IPS DF 6.9 (cell line): ENCODE results near the gene RALGAPA1.

Experiments
- DNase-seq: peaks from one replicate; pipeline ENCODE4 v3.0.0-alpha.2; 2013; ENCODE audit warnings: low read depth, low spot score
- H3K27ac ChIP-seq: one replicate; pipeline ENCODE4 v1.5.1; 2013; ENCODE audit warnings: low read length, control low read depth
- H3K27me3 ChIP-seq: 2 replicates; pipeline ENCODE4 v1.6.1; 2013; ENCODE audit warnings: mild to moderate bottlenecking, low read length; ENCODE audit not compliant: control insufficient read depth, insufficient read depth
- H3K36me3 ChIP-seq: 2 replicates; pipeline ENCODE4 v1.6.1; 2013; ENCODE audit warnings: low read length; ENCODE audit not compliant: control insufficient read depth, insufficient read depth
- H3K4me1 ChIP-seq: 2 replicates; pipeline ENCODE4 v1.6.1; 2013; ENCODE audit warnings: low read length; ENCODE audit not compliant: control insufficient read depth, insufficient read depth
- H3K4me3 ChIP-seq: 2 replicates; pipeline ENCODE4 v1.5.1; 2013; ENCODE audit warnings: mild to moderate bottlenecking, low read length
- H3K9me3 ChIP-seq: 2 replicates; pipeline ENCODE4 v1.6.1; 2013; ENCODE audit warnings: low read length, inconsistent platforms; ENCODE audit not compliant: control insufficient read depth, insufficient read depth
- WGBS: extraction: QIAGEN DNeasy Blood & Tissue Kit; methylation state at CpG from one replicate; pipeline ENCODE4 v1.1.7; 2013; ENCODE audit warnings: mixed read lengths, missing lambda C conversion rate; ENCODE audit not compliant: insufficient read length, insufficient coverage; 5-methylcytosine and 5-hydroxymethylcytosine counted together

The RALGAPA1 gene

DNA sequence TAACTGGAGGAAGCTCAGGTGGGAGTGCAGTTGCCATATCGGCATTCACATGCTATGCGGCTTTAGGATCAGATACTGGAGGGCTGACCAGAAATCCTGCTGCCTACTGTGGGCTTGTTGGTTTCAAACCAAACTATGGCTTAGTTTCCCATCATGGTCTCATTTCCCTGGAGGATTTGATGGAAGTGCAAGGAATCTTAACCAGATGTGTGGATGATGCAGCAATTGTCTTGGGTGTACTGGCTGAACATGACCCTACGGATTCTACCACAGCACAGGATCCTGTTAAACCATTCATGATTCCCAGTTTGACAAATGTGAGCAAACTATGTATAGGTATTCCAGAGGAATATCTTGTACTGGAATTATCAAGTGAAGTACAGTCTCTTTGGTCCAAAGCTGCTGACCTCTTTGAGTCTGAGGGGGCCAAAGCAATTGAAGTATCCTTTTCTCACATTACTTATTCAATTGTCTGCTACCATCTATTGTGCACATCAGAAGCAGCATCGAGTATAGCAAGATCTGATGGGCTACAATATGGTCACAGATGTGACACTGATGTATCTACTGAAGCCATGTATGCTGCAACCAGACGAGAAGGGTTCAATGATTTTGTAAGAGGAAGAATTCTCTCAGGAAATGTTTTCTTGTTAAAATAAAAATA lies 42.9 kb downstream of the RALGAPA1 start:
- Histone ChIP-seq H3K36me3 (no peaks in the 10 kb centered on the region), H3K9me3 (no peaks in the 10 kb centered on the region)

DNA sequence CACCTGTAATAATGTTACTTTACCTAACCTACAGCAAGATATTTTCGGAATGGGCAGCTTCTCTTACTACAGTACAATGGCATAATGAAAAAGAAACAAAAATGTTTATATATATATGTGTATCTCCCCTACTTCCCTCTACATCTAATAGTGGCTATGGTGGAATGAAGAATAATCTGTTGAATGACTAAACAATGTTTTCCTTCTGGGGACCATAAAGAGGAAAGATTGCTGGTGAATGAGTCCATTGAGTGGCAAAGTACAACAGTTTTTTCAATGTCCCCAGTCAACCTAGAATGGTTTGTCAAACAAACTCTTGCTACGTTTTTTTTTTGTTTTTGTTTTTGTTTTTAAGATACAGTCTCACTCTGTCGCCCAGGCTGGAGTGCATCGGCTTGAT lies 47.2 kb downstream of the RALGAPA1 start:
- no peak overlapping the region for H3K27ac ChIP-seq
- no CpG with 5 or more reads among the region's 4 CpGs for WGBS
- no peaks in the 10 kb centered on the region for H3K27me3 ChIP-seq
- H3K4me3 ChIP-seq, result no peak overlapping the region
- no peaks in the 10 kb centered on the region for H3K9me3 ChIP-seq
- no peaks in the 10 kb centered on the region for H3K4me1 ChIP-seq
- no peaks in the 10 kb centered on the region for H3K36me3 ChIP-seq
- DNase-seq, result no peak

More for the DNA sequence above, 42.9 kb downstream of the RALGAPA1 start:
- no peaks in the 10 kb centered on the region for H3K27me3 ChIP-seq
- no peak for DNase-seq
- H3K27ac ChIP-seq, result no peak overlapping the region
- WGBS, result no CpG with 5 or more reads among the region's 5 CpGs
- no peaks in the 10 kb centered on the region for H3K4me1 ChIP-seq
- H3K4me3 ChIP-seq, result no peak overlapping the region

DNA sequence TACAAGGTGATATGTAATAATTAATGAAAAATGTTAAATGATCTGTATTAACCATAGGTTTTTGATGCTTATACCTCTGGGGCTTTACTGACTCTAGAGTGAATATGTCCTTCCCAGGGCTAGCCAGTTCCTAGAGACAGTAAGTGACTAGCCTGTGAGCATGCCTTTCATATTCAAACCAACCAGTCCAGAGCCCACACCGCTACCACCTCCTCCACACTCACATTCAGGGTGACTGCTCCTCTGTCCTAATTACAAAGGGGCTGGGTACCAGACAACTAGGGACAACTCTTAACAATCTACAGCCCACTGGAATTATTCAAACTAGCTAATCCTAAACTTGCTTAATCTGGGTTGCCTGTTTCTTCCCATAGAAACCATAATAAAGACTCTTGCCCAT lies 49.0 kb downstream of the RALGAPA1 start:
- H3K4me1 ChIP-seq, result no peaks in the 10 kb centered on the region
- no peaks in the 10 kb centered on the region for H3K36me3 ChIP-seq
- H3K27ac ChIP-seq, result no peak overlapping the region
- DNase-seq, result no peak
- WGBS, result no CpG with 5 or more reads among the region's 1 CpG
- no peaks in the 10 kb centered on the region for H3K27me3 ChIP-seq
- H3K4me3 ChIP-seq, result no peak overlapping the region
- H3K9me3 ChIP-seq, result no peaks in the 10 kb centered on the region

DNA sequence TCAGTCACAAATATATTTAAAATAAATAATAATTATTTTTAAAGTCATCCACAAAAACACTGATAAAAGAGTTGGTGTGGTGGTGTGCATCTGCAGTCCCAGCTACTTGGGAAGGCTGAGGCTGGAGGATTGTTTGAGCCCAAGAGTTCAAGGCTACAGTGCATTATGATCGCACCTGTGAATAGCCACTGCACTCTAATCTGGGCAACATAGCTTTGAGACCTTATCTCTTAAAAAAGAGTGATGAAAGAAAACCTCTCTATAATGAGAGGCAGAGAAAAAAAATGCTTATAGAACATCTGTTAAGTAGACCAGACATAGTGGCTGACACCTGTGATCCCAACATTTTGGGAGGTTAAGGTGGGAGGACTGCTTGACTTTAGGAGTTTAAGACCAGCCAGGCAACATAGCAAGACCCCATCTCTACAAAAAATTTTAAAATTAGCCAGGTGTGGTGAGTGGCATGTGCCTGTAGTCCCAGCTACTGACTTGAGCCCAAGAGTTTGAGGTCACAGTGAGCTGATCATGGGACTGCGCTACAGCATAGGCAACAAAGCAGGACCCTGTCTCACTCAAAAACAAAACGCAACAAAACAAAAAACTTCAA lies 50.5 kb downstream of the RALGAPA1 start:
- WGBS, result no CpG with 5 or more reads among the region's 3 CpGs
- Histone ChIP-seq H3K4me3 (no peak overlapping the region), H3K9me3 (no peaks in the 10 kb centered on the region), H3K27me3 (no peaks in the 10 kb centered on the region), H3K4me1 (no peaks in the 10 kb centered on the region), H3K27ac (no peak overlapping the region), H3K36me3 (no peaks in the 10 kb centered on the region)
- no peak for DNase-seq

DNA sequence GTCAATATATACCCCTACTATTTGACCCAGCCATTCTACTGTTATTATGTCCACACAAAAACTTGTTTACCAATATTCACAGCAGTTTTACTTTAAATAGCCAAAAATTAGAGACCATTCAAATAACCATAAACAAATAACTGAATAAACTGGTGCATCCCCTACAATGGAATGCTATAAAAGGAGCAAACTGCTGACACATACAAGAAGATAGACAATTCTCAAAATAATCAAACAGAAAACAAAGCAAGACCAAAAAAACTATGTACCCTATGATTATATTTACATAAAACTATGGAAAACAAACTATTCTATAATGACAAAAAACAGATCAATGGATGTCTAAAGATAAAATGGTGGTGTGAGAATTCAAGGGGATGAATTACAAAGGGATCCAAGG lies 54.4 kb downstream of the RALGAPA1 start:
- Histone ChIP-seq H3K36me3 (no peaks in the 10 kb centered on the region), H3K27ac (no peak overlapping the region), H3K9me3 (no peaks in the 10 kb centered on the region), H3K4me1 (no peaks in the 10 kb centered on the region; the same call in 1 of the 2 replicates), H3K4me3 (no peak overlapping the region), H3K27me3 (no peaks in the 10 kb centered on the region)
- no peak for DNase-seq

DNA sequence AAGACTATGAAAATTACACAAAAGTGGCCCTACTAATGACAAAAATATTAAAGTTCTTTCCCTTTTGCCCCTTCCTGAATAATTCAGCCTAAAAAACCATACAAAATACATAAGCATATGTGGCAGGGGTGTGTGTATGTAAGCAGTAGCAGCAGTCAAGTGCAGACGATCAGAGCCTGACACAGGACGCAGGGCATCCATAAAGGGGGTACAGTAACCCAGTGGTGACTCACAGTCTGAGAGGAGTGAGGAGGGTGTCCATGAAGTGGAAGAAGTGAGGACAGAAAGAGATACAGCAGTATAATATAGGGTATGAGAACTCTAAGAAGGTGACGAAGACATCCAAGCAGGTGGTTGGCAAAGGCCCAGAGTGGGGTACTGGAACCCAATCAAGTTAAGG lies 56.7 kb downstream of the RALGAPA1 start:
- H3K9me3 ChIP-seq, result no peaks in the 10 kb centered on the region
- no CpG with 5 or more reads among the region's 3 CpGs for WGBS
- H3K27ac ChIP-seq, result no peak overlapping the region
- no peak overlapping the region for H3K4me3 ChIP-seq
- no peaks in the 10 kb centered on the region; the same call in 1 of the 2 replicates for H3K4me1 ChIP-seq
- H3K36me3 ChIP-seq, result no peaks in the 10 kb centered on the region
- DNase-seq, result no peak
- no peaks in the 10 kb centered on the region for H3K27me3 ChIP-seq

DNA sequence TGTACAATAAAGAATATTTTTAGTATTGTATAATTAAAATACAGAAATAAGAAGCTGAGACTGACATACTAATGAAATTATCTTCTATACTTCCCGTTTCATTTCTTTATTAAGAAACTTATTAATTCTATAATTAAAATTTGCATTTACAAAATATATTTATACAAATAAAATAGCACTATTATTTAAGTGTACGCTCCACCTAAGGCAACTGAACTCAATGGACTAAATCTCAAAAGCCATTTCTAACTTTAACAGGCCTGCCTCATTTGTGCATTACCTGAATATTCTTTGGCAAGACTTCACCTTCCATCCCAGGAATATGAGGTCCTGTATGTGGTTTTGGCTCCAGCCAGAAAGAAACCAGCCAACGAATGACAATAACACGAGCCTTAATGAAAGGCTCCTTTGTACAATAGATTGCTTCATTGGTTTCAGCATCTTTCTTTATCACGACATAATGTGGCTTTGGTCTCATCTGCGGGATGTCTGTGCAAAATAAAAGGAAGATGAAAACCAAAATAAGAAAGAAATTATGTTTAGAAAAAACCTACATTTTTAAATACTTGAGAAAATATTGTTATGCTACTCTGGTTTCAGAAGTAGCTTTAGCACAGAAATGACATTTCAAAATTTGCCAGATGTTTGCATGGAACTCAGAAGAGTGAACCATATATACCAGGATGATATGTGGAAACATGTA lies 58.7 kb downstream of the RALGAPA1 start:
- no CpG with 5 or more reads among the region's 6 CpGs for WGBS
- no peaks in the 10 kb centered on the region for H3K9me3 ChIP-seq

DNA sequence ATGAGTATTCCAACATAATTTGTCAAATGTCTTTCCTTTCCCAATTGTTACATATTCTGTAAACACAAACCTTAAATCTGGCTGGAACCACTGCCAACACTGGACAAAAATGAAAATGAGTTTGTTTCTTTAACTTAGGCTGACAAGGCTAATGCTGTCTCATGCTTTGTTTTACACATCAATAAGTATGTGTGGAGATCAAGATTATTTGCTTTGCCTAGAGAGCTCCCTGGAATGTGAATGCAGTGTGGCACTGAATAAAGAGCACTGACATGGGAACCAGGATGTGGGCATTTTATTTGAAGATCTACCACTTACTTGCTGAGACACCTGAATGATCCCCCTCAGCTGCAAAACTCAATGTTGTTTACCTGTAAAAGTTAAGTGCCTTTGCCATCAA lies 61.7 kb downstream of the RALGAPA1 start:
- H3K4me1 ChIP-seq, result no peaks in the 10 kb centered on the region; the same call in 1 of the 2 replicates
- no peaks in the 10 kb centered on the region for H3K36me3 ChIP-seq
- H3K27me3 ChIP-seq, result no peaks in the 10 kb centered on the region
- no peak overlapping the region for H3K27ac ChIP-seq
- DNase-seq, result no peak
- no peaks in the 10 kb centered on the region for H3K9me3 ChIP-seq
- H3K4me3 ChIP-seq, result no peak overlapping the region

More for the DNA sequence above, 58.7 kb downstream of the RALGAPA1 start:
- Histone ChIP-seq H3K4me1 (no peaks in the 10 kb centered on the region; the same call in 1 of the 2 replicates), H3K27me3 (no peaks in the 10 kb centered on the region), H3K27ac (no peak overlapping the region), H3K4me3 (no peak overlapping the region), H3K36me3 (no peaks in the 10 kb centered on the region)
- no peak for DNase-seq

DNA sequence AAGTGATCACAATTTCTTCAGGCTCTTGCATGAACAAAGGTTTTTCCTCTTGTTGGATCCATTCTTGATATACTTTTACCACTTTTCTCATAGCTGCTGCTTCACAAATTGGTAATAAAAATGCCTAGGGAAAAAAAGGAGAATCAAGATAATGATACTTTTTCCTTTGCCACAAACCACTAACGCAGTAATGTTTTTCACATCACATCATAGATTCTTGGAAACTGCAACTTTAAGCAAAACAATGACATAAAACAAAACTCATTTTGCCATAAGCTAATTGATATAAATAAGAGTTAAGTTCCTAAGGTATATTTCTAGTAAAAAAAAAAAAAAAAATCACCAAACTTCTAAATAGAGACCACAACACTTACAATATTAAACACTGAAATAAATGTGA lies 66.7 kb downstream of the RALGAPA1 start:
- no peaks in the 10 kb centered on the region for H3K36me3 ChIP-seq
- no peak overlapping the region for H3K27ac ChIP-seq
- no peak overlapping the region for H3K4me3 ChIP-seq
- no peaks in the 10 kb centered on the region for H3K27me3 ChIP-seq
- no peaks in the 10 kb centered on the region for H3K9me3 ChIP-seq
- no peaks in the 10 kb centered on the region for H3K4me1 ChIP-seq
- WGBS, result no CpG with 5 or more reads among the region's 1 CpG
- no peak for DNase-seq

DNA sequence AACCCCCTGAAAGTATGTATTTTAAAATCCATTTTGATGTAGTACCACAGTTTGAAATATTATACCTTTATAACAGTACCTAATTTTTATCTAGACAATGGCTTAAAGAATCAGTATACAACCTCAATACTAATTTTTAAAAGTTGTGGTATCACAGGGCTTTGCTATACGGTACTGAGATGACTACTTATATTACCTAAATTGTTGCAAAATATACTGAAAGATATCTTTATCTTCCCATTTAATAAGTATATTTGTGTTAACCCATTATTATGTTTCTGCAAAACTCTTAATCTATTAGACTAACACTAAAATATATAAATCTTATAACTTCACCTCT lies 67.1 kb downstream of the RALGAPA1 start:
- Histone ChIP-seq H3K9me3 (no peaks in the 10 kb centered on the region), H3K36me3 (no peaks in the 10 kb centered on the region), H3K27me3 (no peaks in the 10 kb centered on the region), H3K27ac (no peak overlapping the region), H3K4me1 (no peaks in the 10 kb centered on the region), H3K4me3 (no peak overlapping the region)
- no CpG with 5 or more reads among the region's 1 CpG for WGBS
- no peak for DNase-seq
